HG03571 (cell line): ENCODE measurements around the gene U2AF2.

Experiments used
- ATAC-seq: cut with Tn5 transposase; IDR thresholded peaks from one replicate; pipeline ENCODE4 v1.9.1; 2021; ENCODE audit not compliant: unreplicated experiment

Gene U2AF2

DNA sequence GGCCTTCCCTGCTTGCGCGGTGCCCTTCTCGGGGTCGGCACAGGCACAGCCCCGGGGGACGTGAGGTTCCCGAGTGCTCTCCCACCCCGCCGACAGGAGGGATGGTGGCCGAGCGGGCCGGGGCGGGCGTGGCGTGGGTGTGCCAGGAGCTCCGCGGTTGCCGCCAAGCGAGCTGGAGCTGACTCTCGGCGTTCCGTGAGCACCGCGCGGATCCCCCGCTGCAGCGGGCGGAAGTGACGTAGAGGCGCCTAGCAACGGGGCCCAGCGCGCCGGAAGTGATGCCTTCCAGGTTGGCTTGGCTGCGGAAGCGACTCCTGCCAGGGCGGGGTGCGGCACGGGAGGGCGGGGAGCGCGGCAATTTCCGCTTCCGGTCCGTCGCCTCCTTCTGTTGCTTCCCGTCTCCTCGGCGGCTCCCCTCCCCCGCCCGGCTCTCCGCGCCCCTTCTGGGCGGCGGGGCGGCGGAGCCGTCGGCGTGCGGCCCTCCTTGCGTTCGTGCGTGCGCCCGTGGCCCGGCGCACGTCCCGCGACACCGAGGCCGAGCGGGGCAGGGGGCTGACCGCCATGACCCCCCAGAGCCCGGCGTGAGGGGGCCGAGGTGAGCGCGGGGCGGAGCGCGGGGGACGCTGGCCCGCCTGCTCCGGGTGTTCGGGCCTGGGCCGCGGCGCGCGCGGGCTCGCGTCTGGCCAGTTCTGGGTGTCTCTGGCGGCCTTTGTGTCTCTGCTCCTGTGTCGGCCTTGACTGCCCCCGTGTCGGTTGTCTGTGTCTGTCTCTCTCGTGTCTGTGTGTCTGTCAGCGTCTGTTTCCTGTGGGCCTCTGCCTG is 20.2 kb downstream of the U2AF2 start, which contains the start of gene EPN1:
EPN1 (plus strand) TSS at position 386 of the 820 bp plus-strand sequence. CDS start 3,402 bp downstream, outside the sequence.
- peak; percentile 53 for ATAC-seq

DNA sequence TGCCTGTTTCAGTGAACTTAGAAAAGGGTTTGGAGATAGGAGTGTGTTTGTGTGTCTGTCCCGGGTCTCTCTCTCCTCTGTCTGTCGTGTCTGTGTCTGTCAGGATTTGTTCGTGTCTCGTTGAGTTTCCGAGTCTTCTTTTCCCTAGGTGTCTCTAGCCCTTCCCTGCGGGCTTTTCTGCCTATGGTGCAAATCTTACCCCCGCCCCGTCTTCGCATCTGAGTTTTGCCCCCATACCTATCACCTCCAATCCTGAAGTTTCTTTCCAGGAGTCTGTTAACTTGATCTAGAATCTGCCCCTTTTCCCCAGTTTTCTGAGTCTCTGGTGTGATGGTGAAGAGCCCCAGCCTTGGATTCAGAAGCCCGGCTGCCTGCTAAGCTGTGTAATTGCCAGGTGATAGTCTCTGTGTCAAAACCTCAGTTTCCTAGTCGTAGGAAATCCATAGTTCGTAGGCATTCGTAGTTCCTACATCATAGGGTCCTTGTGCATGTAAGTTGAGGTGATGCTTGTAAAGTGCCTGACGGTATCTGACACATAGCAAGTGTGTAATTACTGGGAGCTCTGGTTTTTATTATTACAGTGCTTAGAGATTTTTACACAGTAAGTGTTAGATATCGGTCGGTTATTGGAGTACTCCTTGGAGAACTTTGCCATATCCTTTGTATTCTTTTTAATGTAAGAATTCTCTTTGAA is 21.0 kb downstream of the U2AF2 start:
- ATAC-seq = no peak

DNA sequence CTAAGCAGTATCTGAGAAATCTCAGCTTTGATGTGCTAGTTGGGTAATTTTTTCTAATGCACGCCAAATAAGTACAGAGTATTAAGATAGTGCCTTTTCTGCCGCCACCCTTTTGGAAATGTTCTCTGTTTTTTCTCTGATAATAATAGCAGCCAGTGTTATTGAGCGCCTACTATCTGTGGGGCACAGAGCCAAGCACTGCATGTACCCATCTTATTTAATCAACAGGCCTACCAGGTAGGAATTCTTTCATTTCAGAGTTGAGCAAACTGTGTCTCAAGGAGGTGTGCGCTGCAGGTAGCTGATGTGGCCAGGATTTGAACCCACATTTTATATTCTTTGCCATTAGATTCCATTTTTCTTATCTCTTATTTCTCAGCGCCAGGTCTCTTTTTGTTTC is 21.5 kb downstream of the U2AF2 start:
- no peak for ATAC-seq

DNA sequence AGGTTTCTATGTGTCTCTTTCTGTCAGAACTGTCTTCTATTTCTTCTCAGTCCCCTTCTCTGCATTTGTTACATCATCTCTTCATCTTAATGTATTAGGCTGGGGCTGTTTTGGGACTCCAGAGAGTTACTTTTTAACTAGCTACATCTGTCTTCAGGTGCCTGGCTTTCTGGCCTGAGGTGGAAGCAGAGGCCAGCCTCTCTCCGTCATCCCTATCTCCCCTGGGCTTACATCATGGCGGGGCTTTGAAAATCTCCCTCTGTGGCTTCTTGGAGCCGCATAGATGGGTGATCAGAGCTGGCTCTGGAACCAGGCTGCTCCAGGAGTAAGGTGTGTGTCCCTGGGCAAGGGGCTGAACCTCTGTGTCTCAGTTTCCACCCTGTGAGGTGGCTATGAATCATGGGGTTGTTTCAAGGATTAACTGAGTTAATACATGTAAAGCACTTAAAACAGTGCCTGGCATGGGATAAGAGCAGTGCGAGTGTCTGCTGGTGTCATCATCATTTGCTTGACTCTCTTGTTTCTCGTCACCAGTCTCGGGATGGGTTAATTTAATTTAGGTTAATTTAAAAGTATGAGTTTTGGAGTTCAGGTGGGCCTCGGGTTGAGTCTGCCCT is 22.2 kb downstream of the U2AF2 start:
- no peak for ATAC-seq

GRCh38 chr19:55677572-55678028 is 22.8 kb downstream of the U2AF2 start:
- ATAC-seq = no peak

GRCh38 chr19:55678121-55678671 is 23.4 kb downstream of the U2AF2 start:
- peak; percentile 70 for ATAC-seq

- ATAC-seq = no peak
These were observed 24.8 kb downstream of the U2AF2 start for GRCh38 chr19:55679343-55680257.

DNA sequence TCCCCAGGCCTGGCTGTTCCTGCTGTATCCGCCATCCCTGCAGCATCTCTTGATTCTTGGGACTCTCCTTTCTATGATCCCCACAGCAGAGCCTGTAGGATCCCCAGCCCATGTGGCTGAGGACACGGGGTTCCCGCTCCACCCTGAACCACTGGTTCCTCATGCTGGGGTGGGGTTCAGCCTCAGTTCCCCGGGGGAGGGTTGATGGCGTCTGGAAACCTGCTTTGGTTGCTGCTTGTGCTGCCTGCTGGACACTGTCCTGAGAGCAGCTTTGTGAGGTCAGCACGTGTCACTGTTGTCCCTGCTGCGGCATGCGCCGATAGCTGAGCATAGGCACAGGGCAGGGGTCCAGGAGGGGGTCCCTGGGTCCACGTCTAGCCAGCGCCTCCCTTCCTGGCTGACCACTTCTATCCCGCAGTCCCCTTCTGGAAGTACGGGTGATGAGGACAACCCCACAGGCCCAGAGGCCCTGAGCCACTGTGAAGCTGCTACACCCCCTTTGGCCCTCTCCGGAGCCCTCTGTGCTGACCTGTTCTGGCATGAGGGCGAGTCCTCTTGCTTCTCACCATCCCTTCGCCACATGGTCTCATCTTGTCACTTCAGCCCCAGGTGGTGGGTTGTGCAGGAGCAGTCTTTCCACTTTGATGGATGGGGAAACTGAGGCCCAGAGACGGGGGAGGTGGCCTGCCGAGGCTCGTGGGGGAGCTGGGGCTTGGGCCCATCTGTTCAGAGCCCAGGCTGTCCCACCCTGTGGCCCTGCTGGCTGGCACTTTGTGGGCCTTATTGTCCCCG is 25.7 kb downstream of the U2AF2 start:
- ATAC-seq = no peak

- ATAC-seq = no peak
These were observed 26.6 kb downstream of the U2AF2 start for GRCh38 chr19:55681131-55682092.

DNA sequence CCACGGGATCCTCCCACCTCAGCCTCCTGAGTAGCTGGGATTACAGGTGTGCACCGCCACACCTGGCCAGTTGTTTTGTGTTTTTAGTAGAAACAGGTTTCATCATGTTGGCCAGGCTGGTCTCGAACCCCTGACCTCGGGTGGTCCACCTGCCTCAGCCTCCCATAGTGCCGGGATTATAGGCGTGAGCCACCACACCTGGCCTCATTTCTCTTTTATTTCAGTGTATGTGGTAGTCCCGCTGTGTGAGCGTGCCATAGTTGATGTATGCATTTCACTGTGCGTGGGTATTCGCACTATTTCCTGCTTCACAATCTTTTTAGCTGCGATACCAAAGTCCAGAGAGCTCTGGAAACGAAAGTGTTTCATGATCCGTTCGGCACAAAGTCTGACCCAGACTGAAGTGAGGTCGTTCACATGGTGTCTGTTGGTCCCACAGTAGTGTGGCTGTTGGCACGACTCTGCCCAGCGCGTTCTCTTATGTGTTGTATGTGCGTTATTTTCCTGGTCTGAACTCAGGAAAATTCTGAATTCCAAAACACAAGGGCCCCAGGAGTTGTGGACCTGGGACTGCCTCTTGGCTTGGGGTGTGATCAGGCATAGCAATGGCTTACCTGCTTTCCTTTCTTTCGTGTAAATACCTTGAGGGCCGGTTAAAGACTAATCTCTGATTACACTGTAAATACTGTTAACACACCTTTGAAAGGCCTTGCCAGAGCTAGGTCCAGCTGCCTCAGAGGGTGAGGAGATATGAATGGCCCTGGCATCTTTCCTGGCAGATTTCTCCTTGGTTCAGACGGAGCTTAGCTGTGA is 28.8 kb downstream of the U2AF2 start:
- no peak for ATAC-seq

GRCh38 chr19:55684946-55685681 is 30.3 kb downstream of the U2AF2 start:
- no peak for ATAC-seq

- ATAC-seq = no peak
These were observed 30.9 kb downstream of the U2AF2 start for GRCh38 chr19:55685776-55686175.

GRCh38 chr19:55686311-55687050 is 31.6 kb downstream of the U2AF2 start:
- ATAC-seq = no peak

DNA sequence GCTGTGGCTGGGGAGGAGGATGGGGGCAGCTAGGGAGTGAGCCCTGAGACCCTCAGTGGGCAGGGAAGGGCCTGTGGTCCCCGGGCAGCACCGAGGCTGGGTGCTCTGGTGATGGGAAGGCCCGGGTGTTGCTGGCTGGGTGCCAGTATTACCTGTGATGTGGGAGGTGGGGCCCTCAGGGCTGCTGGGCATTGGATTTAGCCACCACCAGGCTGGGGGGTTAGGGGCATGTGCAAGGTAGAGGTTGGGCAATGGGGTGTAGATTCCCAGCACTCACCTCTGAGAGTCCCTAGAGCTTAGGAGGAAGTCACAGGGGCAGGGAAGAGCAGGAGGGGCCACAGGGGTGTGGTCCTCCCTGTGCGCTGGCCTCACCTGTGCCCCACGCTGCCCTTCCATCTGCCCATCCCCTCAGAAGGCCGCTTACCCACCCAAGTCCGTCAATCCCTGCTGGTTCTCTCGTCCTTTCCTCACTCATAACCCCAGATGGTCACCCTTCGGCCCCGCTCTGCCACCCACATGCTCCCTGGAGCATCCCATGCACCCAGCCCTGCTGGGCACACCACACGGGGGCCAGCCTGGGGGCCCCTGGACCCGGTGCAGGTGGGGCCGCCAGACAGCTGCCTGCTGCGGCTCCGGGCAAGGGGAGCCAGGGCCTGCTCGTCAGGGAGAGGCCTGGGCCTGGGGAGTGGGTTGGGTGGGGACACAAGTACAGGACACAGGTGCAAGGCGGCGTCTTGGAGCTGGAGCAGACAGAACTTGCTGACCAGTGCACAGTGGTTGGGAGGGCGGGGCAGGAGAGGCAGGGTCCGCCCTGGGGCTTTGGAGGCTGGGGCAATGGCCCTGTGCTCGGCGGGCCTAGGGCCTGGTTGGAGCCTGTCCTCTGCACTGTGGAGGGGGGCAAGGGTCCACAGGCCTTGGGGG is 32.7 kb downstream of the U2AF2 start:
- ATAC-seq = no peak
